ENCODE data around the gene GFRA4.

DNA sequence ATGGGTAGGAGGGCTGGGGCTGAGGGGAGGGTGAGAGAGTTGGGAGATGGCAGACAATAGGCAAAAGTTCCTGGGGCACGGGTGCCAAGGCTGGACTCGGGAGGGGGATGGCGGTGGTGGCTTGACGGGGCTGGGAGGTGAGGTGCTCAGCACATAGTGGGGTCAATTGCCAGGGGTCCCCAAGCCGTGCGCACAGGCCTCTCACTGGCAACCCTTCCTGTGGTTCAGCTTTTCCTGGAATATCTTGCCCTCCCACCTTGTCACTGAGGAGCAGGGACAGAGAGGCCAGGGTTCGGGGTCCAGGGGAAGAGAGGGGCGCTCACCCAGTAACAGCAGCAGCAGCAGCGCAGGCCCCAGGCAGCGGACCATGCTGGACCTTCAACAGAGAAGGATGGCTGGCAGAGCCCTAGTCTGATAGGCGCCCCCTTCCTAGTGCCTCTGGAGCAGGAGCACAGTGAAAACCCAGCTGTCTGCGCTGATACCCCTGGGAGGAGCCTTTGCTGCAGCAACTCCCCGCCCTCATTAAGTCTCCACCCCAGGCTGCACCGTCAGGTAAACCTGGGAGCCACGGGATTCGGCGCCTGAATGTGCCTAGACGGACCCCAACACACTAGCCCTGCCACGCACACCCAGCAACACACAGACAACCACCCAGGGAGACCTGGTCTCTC, at the start of gene GFRA4:
- TF ChIP-seq, protein P1, sequence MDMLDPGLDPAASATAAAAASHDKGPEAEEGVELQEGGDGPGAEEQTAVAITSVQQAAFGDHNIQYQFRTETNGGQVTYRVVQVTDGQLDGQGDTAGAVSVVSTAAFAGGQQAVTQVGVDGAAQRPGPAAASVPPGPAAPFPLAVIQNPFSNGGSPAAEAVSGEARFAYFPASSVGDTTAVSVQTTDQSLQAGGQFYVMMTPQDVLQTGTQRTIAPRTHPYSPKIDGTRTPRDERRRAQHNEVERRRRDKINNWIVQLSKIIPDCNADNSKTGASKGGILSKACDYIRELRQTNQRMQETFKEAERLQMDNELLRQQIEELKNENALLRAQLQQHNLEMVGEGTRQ (IDR thresholded peaks at IDR 0.05; ENCODE audit: borderline replicate concordance, low read depth, low read length): no peak
- TF ChIP-seq, protein P2, sequence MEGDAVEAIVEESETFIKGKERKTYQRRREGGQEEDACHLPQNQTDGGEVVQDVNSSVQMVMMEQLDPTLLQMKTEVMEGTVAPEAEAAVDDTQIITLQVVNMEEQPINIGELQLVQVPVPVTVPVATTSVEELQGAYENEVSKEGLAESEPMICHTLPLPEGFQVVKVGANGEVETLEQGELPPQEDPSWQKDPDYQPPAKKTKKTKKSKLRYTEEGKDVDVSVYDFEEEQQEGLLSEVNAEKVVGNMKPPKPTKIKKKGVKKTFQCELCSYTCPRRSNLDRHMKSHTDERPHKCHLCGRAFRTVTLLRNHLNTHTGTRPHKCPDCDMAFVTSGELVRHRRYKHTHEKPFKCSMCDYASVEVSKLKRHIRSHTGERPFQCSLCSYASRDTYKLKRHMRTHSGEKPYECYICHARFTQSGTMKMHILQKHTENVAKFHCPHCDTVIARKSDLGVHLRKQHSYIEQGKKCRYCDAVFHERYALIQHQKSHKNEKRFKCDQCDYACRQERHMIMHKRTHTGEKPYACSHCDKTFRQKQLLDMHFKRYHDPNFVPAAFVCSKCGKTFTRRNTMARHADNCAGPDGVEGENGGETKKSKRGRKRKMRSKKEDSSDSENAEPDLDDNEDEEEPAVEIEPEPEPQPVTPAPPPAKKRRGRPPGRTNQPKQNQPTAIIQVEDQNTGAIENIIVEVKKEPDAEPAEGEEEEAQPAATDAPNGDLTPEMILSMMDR (IDR thresholded peaks at IDR 0.05): no peak
- no peak for TF ChIP-seq YY1 (IDR thresholded peaks at IDR 0.05; ENCODE audit: low read depth)
- TF ChIP-seq, protein P3, sequence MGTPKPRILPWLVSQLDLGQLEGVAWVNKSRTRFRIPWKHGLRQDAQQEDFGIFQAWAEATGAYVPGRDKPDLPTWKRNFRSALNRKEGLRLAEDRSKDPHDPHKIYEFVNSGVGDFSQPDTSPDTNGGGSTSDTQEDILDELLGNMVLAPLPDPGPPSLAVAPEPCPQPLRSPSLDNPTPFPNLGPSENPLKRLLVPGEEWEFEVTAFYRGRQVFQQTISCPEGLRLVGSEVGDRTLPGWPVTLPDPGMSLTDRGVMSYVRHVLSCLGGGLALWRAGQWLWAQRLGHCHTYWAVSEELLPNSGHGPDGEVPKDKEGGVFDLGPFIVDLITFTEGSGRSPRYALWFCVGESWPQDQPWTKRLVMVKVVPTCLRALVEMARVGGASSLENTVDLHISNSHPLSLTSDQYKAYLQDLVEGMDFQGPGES (IDR thresholded peaks at IDR 0.05; ENCODE audit: low read depth, low read length): no peak
- no peak for TF ChIP-seq NRF1 (IDR thresholded peaks at IDR 0.05; ENCODE audit: low read depth, low read length)
- TF ChIP-seq, protein P4, sequence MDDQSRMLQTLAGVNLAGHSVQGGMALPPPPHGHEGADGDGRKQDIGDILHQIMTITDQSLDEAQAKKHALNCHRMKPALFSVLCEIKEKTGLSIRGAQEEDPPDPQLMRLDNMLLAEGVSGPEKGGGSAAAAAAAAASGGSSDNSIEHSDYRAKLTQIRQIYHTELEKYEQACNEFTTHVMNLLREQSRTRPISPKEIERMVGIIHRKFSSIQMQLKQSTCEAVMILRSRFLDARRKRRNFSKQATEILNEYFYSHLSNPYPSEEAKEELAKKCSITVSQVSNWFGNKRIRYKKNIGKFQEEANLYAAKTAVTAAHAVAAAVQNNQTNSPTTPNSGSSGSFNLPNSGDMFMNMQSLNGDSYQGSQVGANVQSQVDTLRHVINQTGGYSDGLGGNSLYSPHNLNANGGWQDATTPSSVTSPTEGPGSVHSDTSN (IDR thresholded peaks at IDR 0.05): no peak
